ENCODE data around the gene P2RY2. TPM values are rescaled to one million over a fixed set of nuclear protein-coding genes. Genes with fewer than 3 reads are reported as not detected.
A peak's percentile ranks its signal among the peaks of the same experiment; 100 is the strongest.

The P2RY2 gene
- polyA plus RNA-seq, 1 donor from 2014 or later: not detected

- H2AFZ ChIP-seq (ENCODE audit: low read depth, low read length): no peak overlapping the region
- no peak overlapping the region for H3K27ac ChIP-seq (ENCODE audit: low read length)
- H3K4me2 ChIP-seq (ENCODE audit: low read length): no peak overlapping the region
- H3K27me3 ChIP-seq (ENCODE audit: insufficient read depth, low read depth, low read length): no peaks in the 10 kb centered on the region
- no peaks in the 10 kb centered on the region for H3K9me3 ChIP-seq (ENCODE audit: low read length)
- no peak overlapping the region for H3K4me3 ChIP-seq (ENCODE audit: low read length)
- H3K79me2 ChIP-seq (replicated peaks; ENCODE audit: insufficient read depth, low read length): no peaks in the 10 kb centered on the region
- H3K9ac ChIP-seq (ENCODE audit: low read length): no peak overlapping the region
- H3F3A ChIP-seq (ENCODE audit: insufficient read depth, low read length, poor library complexity, severe bottlenecking): no peaks in the 10 kb centered on the region
- TF ChIP-seq EP300 (conservative IDR thresholded peaks at IDR 0.05; ENCODE audit: poor library complexity, severe bottlenecking) (no peak), RAD21 (conservative IDR thresholded peaks at IDR 0.05) (no peak), POLR2AphosphoS5 (IDR thresholded peaks at IDR 0.05) (no peak), MXI1 (conservative IDR thresholded peaks at IDR 0.05; ENCODE audit: poor library complexity, severe bottlenecking) (no peak), SMC3 (conservative IDR thresholded peaks at IDR 0.05; ENCODE audit: poor library complexity) (no peak), CTCF (IDR thresholded peaks at IDR 0.05; ENCODE audit: poor library complexity, severe bottlenecking) (no peak), TAF1 (IDR thresholded peaks at IDR 0.05; ENCODE audit: low read depth) (no peak), EZH2 (IDR thresholded peaks at IDR 0.05; ENCODE audit: borderline replicate concordance, insufficient read depth, low read length, poor library complexity, severe bottlenecking) (no peak), REST (IDR thresholded peaks at IDR 0.05; ENCODE audit: borderline replicate concordance) (no peak)
- no peaks in the 10 kb centered on the region for H4K20me1 ChIP-seq (ENCODE audit: insufficient read depth)
- no peaks in the 10 kb centered on the region for H3K36me3 ChIP-seq (ENCODE audit: insufficient read depth, low read length)
- no peaks in the 10 kb centered on the region for H3K9me2 ChIP-seq (ENCODE audit: insufficient read depth, low read length)
Observed at GRCh38 chr11:73177380-73177777, 40.7 kb upstream of the P2RY2 start.

GRCh38 chr11:73177778-73178539 is 40.1 kb upstream of the P2RY2 start:
- no peaks in the 10 kb centered on the region for H3F3A ChIP-seq (ENCODE audit: insufficient read depth, low read length, poor library complexity, severe bottlenecking)
- H3K27me3 ChIP-seq (ENCODE audit: insufficient read depth, low read depth, low read length): no peaks in the 10 kb centered on the region
- no peak overlapping the region for H3K4me2 ChIP-seq (ENCODE audit: low read length)
- H3K9me3 ChIP-seq (ENCODE audit: low read length): no peaks in the 10 kb centered on the region
- TF ChIP-seq CTCF (IDR thresholded peaks at IDR 0.05; ENCODE audit: poor library complexity, severe bottlenecking): peak; percentile 86
- TF ChIP-seq EZH2 (IDR thresholded peaks at IDR 0.05; ENCODE audit: borderline replicate concordance, insufficient read depth, low read length, poor library complexity, severe bottlenecking): no peak
- no peak for TF ChIP-seq TAF1 (IDR thresholded peaks at IDR 0.05; ENCODE audit: low read depth)
- TF ChIP-seq RAD21 (conservative IDR thresholded peaks at IDR 0.05): peak; percentile 91
- TF ChIP-seq EP300 (conservative IDR thresholded peaks at IDR 0.05; ENCODE audit: poor library complexity, severe bottlenecking): no peak
- no peak for TF ChIP-seq POLR2AphosphoS5 (IDR thresholded peaks at IDR 0.05)
- no peak for TF ChIP-seq MXI1 (conservative IDR thresholded peaks at IDR 0.05; ENCODE audit: poor library complexity, severe bottlenecking)
- peak; percentile 96 for TF ChIP-seq SMC3 (conservative IDR thresholded peaks at IDR 0.05; ENCODE audit: poor library complexity)
- no peak for TF ChIP-seq REST (IDR thresholded peaks at IDR 0.05; ENCODE audit: borderline replicate concordance)
- H3K79me2 ChIP-seq (replicated peaks; ENCODE audit: insufficient read depth, low read length): no peaks in the 10 kb centered on the region
- no peaks in the 10 kb centered on the region for H3K9me2 ChIP-seq (ENCODE audit: insufficient read depth, low read length)
- H2AFZ ChIP-seq (ENCODE audit: low read depth, low read length): no peak overlapping the region
- H3K4me3 ChIP-seq (ENCODE audit: low read length): no peak overlapping the region
- H3K9ac ChIP-seq (ENCODE audit: low read length): no peak overlapping the region
- no peak overlapping the region for H3K27ac ChIP-seq (ENCODE audit: low read length)
- no peaks in the 10 kb centered on the region for H3K36me3 ChIP-seq (ENCODE audit: insufficient read depth, low read length)
- H4K20me1 ChIP-seq (ENCODE audit: insufficient read depth): no peaks in the 10 kb centered on the region
